8988T (cell line): ENCODE results near the gene ZBTB48.

Experiments
- DNase-seq: peaks from one replicate; pipeline ENCODE4 v3.0.0; 2011

The ZBTB48 gene

GRCh38 chr1:6614019-6614928 is 34.5 kb downstream of the ZBTB48 start:
- no peak for DNase-seq

DNA sequence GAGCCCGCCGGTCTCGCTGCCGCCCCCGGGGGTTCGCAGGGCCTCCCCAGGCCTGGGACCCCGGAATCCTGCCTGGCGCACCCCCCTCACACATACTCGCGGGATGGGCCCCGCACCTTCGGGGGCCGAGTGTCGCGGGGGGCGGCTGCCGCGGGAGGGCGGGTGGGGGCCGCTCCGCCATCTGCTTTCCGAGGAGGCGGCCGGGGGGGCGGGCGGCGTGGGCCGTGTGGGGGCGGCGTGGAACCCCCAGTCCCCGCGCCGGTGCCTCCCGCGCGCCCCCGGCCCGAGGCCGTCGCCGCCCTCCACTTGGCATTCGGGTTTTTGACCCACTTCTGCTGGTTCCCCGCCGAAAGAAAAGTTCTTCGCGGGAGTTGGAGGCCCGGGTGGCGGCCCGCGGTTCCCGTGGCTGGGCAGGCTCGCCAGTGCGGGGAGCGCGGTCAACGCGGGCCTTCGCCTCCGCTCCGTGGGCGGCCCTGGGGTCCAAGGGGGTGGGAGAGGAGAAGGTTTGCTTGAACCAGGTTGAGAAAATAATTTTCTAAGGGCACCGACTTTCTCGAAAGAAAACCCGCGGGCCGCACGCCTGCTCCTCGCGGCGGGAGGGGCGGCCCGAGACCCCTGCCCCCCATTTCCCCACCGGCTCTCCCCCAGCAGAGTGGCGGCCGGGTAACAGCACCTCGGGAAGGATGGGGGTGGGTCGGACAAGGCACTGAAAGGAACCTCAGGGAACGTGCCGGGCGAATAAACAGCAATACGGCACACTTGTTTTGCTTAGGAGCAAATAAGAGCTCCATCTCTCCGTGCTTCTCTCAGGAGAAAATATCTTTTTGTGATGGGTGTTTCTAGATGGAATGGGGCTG is 35.4 kb downstream of the ZBTB48 start:
- no peak for DNase-seq

- DNase-seq: no peak
These were observed 39.3 kb downstream of the ZBTB48 start for GRCh38 chr1:6619045-6619444.

GRCh38 chr1:6621429-6622391 is 41.9 kb downstream of the ZBTB48 start:
- DNase-seq: no peak

DNA sequence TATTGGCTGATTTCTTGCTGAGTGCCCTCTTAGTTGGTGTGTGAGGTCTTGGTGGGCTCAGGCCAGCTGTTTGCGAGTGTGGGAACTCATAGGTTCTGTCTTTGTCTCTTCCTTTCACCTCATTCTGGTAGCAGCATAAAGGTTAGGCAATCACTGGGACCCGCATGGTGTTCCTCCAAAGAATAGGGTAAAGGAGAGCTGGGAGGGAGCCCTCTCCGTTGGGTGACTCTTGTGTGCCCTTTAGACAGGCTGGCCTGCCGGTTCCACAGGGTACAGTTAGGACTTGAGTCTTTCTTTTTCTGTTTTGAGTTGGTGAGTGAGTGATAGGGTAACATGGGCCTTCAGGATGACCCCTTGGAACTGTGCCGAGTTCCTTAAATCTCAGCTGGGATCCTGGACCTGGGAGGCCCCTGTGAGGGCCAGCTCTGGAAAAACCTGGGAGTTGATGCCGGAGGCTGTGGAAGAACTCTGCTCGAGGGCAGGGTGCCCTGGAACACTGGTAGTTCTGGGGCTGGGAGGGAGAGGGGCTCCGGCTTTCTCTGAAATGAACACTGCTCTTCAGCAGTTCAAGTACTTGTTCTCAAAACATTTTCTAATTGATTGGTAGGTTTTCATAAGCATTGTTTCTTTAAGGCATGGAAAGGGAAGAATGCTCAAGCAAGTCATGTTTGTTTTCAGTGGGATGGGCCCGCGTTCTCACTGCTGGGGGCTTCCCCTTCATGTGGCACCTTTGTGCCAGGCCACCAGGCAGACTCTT is 42.8 kb downstream of the ZBTB48 start:
- no peak for DNase-seq

DNA sequence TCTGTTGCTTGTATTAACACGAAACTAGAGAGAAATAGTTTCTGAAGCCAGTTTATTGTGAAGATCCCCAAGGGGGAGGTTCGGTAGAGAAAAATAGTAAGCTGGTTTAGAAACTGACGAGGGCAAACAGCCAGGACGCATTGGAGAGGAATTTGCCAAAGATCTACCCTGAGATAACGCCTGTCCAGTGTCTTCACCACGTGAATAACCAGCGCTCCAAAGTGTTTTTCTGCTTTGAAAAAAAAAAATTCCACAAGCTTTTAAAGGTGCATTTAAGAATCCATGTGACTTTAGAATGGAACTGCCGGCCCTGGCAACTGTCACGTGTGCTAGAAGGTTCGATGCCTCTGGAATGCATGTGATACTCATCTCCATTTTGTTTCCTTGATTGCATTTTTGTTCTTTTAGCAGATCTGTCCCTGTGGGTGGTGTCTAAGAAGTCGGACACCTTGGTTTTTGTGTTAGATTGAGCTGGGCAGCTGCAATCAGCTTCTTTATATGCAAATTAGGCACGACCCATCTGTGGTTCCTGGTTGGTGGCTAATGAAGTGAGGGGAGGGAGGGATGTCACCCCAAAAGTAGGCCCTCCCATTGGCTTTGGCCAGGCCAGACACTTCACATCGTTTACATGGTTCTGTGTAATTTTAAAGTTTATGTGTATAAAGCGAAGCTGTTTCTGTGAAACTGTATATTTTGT is 43.6 kb downstream of the ZBTB48 start:
- DNase-seq: no peak

GRCh38 chr1:6624710-6625583 is 45.2 kb downstream of the ZBTB48 start, which contains the start of gene THAP3:
Gene THAP3, plus strand, starts transcription at chr1:6624868. Its CDS starts 351 bp downstream, at chr1:6625219.
- peak; percentile 75 for DNase-seq

DNA sequence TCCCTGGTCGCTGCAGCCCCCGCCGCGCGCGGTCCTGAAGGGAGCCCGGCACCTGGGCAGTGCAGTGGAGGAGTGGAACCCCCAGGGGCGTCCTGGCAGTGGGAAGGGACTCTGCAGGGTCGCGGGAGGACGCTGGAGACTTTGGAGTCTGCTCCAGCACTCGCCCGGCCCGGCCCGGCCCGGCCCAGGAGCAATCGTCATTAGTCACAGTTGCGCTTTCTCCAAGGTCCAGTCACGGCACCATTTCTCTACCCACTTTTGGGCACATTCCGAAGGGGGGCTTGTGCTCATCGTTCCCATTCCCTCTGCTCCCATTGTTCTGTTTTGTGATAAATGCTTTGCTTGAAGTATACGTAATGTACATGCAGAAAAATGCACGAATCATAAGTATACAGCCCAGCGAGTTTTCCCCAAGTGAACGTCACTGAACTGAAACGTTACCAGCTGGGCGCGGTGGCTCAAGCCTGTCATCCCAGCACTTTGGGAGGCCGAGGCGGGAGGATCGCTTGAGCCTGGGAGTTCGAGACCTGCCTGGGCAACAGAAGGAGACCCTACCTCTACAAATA is 45.9 kb downstream of the ZBTB48 start:
- DNase-seq: no peak

GRCh38 chr1:6627031-6627430 is 47.2 kb downstream of the ZBTB48 start:
- no peak for DNase-seq

DNA sequence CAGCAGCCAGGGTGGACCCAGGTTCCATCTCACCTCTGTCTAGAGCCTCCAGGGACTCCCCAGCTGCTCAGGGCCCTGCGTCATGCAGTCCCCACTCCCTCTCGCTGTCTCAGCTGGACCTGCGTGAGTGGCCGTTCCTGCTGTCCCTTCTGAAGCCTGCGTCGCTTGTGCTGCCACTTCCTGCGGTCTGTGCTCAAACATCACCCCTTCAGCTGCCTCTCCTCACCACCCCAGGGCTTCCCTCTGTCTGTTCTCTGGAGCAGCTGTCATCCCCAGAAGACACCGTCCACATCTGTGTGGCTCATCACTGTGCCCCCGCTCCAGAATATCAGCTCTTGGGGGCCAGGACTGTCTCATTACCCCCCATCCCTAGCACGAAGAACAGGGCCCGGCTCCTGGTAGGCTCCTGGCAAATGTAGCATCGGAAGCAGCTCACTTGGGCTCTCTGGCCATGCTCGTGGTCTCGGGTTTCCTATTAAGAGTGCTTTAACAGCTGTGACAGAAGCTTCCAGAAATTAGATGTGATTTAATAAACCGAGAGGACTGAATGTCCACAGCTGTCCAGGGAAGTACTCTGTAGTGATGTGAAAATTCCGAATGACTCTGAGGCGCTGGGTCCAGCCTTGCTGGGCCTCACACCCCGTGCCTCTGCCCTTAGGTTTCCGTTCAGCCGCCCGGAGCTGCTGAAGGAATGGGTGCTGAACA is 48.2 kb downstream of the ZBTB48 start:
- no peak for DNase-seq

- DNase-seq: no peak
These were observed 49.2 kb downstream of the ZBTB48 start for GRCh38 chr1:6628971-6629479.

DNA sequence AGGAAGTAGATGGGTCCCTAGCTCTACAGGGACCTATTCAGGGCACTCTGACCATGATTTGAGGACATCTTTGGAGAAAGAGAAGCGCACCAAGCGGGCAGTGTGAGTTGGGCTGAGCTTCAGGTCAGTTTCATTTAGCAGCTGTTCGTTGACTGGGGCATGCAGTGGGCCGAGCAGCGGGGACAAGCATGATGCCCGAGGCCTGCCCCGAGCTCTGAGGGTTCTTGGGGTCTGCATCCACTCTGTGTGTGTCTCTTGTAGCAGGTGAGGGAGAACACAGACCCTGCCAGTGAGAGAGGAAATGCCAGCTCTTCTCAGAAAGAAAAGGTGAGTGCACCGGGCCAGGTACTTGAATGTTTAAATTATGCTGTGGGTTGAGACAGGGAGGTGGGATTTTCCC is 50.2 kb downstream of the ZBTB48 start:
- no peak for DNase-seq

DNA sequence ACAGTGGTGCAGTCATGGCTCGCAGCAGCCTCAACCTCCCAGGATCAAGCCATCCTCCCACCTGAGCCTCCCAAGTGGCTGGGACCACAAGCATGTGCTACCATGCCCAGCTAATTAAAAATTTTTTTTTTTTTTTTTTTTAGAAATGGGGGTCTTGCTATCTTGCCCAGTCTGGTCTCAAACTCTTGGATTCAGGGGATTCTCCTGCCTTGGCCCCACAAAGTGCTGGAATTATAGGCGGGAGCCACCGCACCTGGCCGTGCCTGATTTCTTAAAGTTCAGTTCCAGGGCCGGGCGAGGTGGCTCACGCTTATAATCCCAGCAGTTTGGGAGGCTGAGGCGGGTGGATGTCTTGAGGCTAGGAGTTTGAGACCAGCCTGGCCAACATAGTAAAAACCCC is 51.3 kb downstream of the ZBTB48 start:
- no peak for DNase-seq

- no peak for DNase-seq
These were observed 53.1 kb downstream of the ZBTB48 start for GRCh38 chr1:6632588-6633514.

- peak; percentile 81 for DNase-seq
These were observed 54.7 kb downstream of the ZBTB48 start for GRCh38 chr1:6634371-6635052.

DNA sequence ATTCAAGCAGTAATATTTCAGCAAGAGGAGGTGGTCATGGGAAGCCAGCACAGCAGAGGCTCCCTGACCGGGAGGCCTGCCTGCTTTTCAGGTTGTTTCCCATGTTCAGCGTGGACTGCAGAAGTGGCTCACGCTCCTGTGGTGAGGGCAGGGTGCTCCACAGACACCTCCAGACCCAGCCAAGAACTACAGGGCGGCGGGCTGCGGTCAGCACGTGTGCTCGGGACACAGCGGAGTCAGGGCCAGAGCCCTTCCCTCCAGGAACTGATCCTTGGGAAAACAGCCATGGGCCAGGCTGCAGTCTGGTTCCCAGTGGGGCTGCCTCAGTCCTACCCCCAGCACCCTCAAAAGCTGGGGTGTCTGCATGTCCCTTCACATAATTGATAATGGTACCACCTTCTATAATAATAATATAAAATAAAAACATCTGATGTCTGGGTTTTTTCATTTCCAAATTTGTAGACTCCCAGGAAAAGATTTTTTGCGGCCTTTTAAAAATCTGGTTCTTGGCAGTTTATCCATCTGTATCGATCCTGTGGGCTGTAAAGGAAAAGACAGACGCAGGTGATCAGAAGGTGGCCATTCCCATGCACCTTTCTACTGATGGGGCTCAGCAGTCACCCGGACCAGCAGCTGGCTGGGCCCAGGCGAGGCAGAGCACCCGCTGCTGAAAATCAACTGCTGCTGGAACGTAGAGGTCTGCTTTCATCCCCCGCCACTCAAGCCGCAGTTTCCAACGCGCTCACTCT is 55.5 kb downstream of the ZBTB48 start:
- DNase-seq: no peak
